Small intestine (tissue), 16 donors: ENCODE measurements around the gene PITRM1. TPM values are rescaled to one million over a fixed set of nuclear protein-coding genes. Genes with fewer than 3 reads are reported as not detected.
"Not testable (repeated sequence)": the region's sequence is repeated elsewhere in the genome, so short reads cannot be mapped to it uniquely, and the experiment has no call there.

Experiments
- DNase-seq, 2 donors: peaks; one replicate each; pipeline versions ENCODE4 v3.0.0 to v3.0.0-alpha.2; 2013
- FAIRE-seq: peaks from 2 replicates; lab custom pipeline; 2012; peaks lifted over from hg19 to GRCh38; lab: Jason Lieb, UNC
- H3K27ac ChIP-seq, 3 donors: one replicate each; pipeline ENCODE4 v1.5.1; 2013; ENCODE audit warnings: low read length in 2 of 3, mild to moderate bottlenecking in 2 of 3, control low read depth in 1 of 3, inconsistent platforms in 1 of 3, low read depth in 1 of 3, moderate library complexity in 1 of 3
- H3K27me3 ChIP-seq, 3 donors: one replicate each; pipeline ENCODE4 v1.6.1; 2013; ENCODE audit warnings: low read length in 3 of 3, inconsistent platforms in 1 of 3; ENCODE audit not compliant: control insufficient read depth in 3 of 3, insufficient read depth in 3 of 3
- H3K36me3 ChIP-seq, 3 donors: one replicate each; pipeline ENCODE4 v1.6.1; 2013; ENCODE audit warnings: low read length in 3 of 3, inconsistent platforms in 1 of 3, low read depth in 1 of 3, mild to moderate bottlenecking in 1 of 3, moderate library complexity in 1 of 3; ENCODE audit not compliant: control insufficient read depth in 3 of 3, insufficient read depth in 2 of 3
- H3K4me1 ChIP-seq, 3 donors: one replicate each; pipeline ENCODE4 v1.6.1; 2013; ENCODE audit warnings: low read length in 2 of 3, inconsistent platforms in 1 of 3, low read depth in 1 of 3, mild to moderate bottlenecking in 1 of 3, moderate library complexity in 1 of 3; ENCODE audit not compliant: control insufficient read depth in 3 of 3, insufficient read depth in 2 of 3
- H3K4me3 ChIP-seq, 3 donors: one replicate each; pipeline ENCODE4 v1.5.1; 2013; ENCODE audit warnings: low read length in 3 of 3, control low read depth in 1 of 3, inconsistent platforms in 1 of 3, low read depth in 1 of 3, mild to moderate bottlenecking in 1 of 3, moderate library complexity in 1 of 3
- H3K9me3 ChIP-seq, 2 donors: one replicate each; pipeline ENCODE4 v1.6.1; 2013; ENCODE audit warnings: low read depth in 1 of 2, low read length in 1 of 2; ENCODE audit not compliant: control insufficient read depth in 2 of 2, insufficient read depth in 1 of 2
- WGBS, 3 donors: extraction: QIAGEN DNeasy Blood & Tissue Kit; methylation state at CpG; one replicate each; pipeline ENCODE4 v1.1.7; 2013; 5-methylcytosine and 5-hydroxymethylcytosine counted together
- long read RNA-seq, 10 donors: transcript quantifications; one replicate each; lab custom pipeline, GENCODE V29; 2026
- polyA plus RNA-seq, 4 donors: library from polyadenylated mRNA; stranded (reverse) in 3 of 4; unstranded in 1 of 4; fragments of 200-250 nt in 3 of 4; fragments of 120-200 nt in 1 of 4; gene quantifications; one replicate each; pipeline versions ENCODE4 v1.2.1 to v1.2.3, GENCODE V29; 2013
- donor health status: healthy with polysubstance abuse.
- donor health status: control.
- donor health status: control.
- donor health status: Bipolar disorder and iron deficiency.
- donor health status: healthy.

PITRM1 gene, protein sequence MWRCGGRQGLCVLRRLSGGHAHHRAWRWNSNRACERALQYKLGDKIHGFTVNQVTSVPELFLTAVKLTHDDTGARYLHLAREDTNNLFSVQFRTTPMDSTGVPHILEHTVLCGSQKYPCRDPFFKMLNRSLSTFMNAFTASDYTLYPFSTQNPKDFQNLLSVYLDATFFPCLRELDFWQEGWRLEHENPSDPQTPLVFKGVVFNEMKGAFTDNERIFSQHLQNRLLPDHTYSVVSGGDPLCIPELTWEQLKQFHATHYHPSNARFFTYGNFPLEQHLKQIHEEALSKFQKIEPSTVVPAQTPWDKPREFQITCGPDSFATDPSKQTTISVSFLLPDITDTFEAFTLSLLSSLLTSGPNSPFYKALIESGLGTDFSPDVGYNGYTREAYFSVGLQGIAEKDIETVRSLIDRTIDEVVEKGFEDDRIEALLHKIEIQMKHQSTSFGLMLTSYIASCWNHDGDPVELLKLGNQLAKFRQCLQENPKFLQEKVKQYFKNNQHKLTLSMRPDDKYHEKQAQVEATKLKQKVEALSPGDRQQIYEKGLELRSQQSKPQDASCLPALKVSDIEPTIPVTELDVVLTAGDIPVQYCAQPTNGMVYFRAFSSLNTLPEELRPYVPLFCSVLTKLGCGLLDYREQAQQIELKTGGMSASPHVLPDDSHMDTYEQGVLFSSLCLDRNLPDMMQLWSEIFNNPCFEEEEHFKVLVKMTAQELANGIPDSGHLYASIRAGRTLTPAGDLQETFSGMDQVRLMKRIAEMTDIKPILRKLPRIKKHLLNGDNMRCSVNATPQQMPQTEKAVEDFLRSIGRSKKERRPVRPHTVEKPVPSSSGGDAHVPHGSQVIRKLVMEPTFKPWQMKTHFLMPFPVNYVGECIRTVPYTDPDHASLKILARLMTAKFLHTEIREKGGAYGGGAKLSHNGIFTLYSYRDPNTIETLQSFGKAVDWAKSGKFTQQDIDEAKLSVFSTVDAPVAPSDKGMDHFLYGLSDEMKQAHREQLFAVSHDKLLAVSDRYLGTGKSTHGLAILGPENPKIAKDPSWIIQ
- 10 to 100 TPM; 33.1 to 51.5 (median 46.0) TPM for polyA plus RNA-seq
- long read RNA-seq, donor 1, partial matches to known transcripts: 17 of 22 reads
- long read RNA-seq, donor 1, other reads (novel, unspliced or antisense): 0 of 22 reads
- long read RNA-seq, donor 2: 0 reads
- long read RNA-seq, donor 3, partial matches to known transcripts: 0 of 2 reads
- long read RNA-seq, donor 3, other reads (novel, unspliced or antisense): 0 of 2 reads
- long read RNA-seq, donor 4: 0 reads
- long read RNA-seq, donor 5, partial matches to known transcripts: 6 of 7 reads
- long read RNA-seq, donor 5, other reads (novel, unspliced or antisense): 0 of 7 reads
- long read RNA-seq, donor 6, partial matches to known transcripts: 0 of 2 reads
- long read RNA-seq, donor 6, other reads (novel, unspliced or antisense): 0 of 2 reads
- long read RNA-seq, donor 7: 0 reads
- long read RNA-seq, donor 8: 0 reads
- long read RNA-seq, donor 9, partial matches to known transcripts: 0 of 2 reads
- long read RNA-seq, donor 9, other reads (novel, unspliced or antisense): 0 of 2 reads
- long read RNA-seq, donor 10, partial matches to known transcripts: 6 of 8 reads
- long read RNA-seq, donor 10, other reads (novel, unspliced or antisense): 0 of 8 reads

DNA sequence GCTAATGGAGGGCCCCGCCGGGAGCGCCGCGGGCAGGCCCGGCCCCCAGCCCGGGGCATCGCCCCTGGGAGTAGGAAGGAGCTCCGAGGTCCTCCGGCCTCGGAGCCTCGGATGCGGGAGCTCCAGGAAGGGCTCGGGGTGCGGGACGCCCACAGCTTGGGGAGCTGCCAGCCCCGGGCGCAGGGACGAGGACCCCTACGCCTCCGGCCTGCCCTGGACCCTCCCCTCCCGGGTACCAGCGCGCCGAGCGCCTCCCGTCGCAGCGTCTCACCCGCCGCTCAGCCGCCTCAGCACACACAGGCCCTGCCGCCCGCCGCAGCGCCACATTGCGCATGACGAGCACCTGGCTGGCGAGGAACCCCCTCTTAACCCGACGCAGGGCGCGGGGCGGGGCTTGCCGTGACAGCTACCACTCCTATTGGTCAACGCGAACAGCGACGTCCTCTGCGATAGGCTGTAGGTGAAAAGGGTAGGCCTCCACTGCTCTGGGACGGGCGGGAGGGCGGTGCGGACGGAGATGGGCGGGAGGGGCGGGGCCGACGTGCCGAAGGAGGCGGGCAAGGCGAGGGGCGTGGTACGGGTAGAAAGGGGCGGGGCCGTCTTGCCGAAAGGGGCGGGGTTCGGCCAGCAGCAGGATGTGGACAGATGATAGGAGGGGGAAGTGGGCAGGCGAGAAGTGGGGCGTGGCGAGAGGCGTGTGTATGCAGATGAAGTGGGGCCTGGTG lies at the start of gene PITRM1:
PITRM1 (minus strand) TSS at position 337 of the 725 bp plus-strand sequence; CDS start at position 327, 10 bp downstream.
- Histone ChIP-seq H3K27me3 (no peaks in the 10 kb centered on the region), H3K9me3 (no peaks in the 10 kb centered on the region), H3K4me3 (peak within 1 kb of the TSS; percentile 66 to 68 (median 67)), H3K27ac (peak within 1 kb of the TSS; percentile 74 to 96 (median 81)), H3K36me3 (peaks cover 3 to 22% (median 5%) of the 10 kb centered on the region in 3 donors), H3K4me1 (peaks cover 0 to 5% (median 0%) of the 10 kb centered on the region in 3 donors)
- 0% methylated on average over 61 to 73 of the region's 73 CpGs for WGBS, 3 donors
- DNase-seq: peak; percentile 99
- no peak for FAIRE-seq

DNA sequence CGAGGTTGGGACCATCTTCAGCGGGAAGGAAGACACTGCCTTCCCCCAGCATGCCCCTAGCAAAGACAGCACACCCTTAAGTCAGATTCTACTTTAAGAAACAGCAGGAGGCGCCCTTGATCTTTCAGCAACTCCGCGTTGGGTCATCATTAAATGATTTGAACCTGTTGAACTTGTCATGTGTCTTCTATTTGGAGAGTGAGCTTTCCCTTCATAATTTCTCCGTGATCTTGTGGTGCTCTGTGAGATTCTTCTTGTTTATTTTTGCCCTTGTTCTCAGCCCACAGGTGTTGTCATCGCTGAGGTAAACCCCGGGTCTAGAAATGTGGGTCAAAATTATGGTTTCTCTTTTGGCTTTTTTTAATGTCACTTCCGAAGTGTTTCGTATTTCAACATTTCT lies 49.5 kb upstream of the PITRM1 start:
- no peak overlapping the region for H3K27ac ChIP-seq
- no peak for FAIRE-seq
- 65 to 75% (median 66%) methylated on average over 10 of the region's 10 CpGs for WGBS, 3 donors

DNA sequence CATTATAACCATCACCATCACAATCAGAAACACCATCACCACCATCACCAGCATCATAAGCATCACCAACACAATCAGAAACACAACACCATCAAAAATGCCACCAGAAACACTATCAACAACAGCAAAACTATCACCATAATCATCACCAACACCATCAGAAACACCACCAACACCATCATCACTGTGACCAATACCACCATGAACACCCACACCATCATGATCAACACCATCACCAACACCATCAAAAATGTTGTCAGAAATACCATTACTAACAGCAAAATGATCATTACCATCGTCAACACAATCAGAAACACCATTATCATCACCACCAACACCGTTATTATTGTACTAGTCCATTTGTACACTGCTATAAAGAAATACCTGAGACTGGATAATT lies 49.0 kb upstream of the PITRM1 start:
- not testable (repeated sequence) for FAIRE-seq, H3K9me3 ChIP-seq, H3K4me3 ChIP-seq, H3K4me1 ChIP-seq, H3K27me3 ChIP-seq, DNase-seq, H3K27ac ChIP-seq, H3K36me3 ChIP-seq
- WGBS, 3 donors: no CpG with 5 or more reads among the region's 2 CpGs

More for the DNA sequence above, 49.5 kb upstream of the PITRM1 start:
- Histone ChIP-seq H3K36me3 (no peaks in the 10 kb centered on the region), H3K4me1 (no peaks in the 10 kb centered on the region), H3K27me3 (no peaks in the 10 kb centered on the region), H3K9me3 (no peaks in the 10 kb centered on the region), H3K4me3 (no peak overlapping the region)
- peak in 1 of 2 donors; percentile 22 for DNase-seq

DNA sequence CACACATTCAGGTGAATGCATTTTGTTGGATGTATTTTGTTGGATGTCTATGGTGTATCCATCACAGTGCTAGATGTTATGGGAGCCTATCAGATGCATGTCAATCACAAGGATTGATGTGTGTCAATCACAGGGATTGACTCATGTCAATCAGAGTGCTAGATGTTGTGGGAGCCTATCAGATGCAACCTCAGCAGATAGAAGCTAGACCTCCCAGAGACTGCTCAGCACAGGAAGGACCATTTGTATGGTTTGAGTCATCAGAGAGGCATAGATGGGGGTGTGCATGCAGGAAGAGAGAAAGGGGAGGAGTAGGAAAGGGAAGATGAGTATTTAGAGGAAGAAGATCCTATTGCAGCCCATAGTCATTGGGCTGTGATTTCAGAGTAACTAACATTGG lies 48.3 kb upstream of the PITRM1 start:
- FAIRE-seq (no peak), DNase-seq (no peak)
- no peaks in the 10 kb centered on the region for H3K9me3 ChIP-seq
- no peak overlapping the region for H3K4me3 ChIP-seq
- no peaks in the 10 kb centered on the region for H3K4me1 ChIP-seq
- H3K36me3 ChIP-seq: no peaks in the 10 kb centered on the region
- H3K27me3 ChIP-seq: no peaks in the 10 kb centered on the region
- no peak overlapping the region for H3K27ac ChIP-seq

DNA sequence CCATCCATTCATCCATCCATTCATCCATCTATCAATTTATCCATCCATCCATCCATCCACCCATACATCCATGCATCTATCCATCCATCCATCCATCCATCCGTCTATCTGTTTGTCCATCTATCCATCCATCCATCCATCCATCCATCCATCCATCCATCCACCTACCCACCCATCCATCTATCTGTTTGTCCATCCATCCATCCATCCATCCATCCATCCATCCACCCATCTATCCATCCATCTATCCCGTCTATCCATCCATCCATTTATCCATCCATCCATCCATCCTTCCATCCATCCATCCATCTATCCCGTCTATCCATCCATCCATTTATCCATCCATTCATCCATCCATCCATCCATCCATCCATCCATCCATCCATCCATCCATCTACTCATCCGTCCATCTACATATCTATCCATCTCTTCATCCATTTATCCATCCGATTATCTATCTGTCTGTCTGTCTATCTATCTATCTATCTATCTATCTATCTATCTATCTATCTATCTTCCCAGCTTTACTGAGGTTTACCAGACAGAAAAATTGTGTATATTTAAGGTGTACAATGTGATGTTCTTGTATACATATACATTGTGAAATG lies 46.5 kb upstream of the PITRM1 start:
- 89 to 93% (median 92%) methylated on average over 5 of the region's 5 CpGs for WGBS, 3 donors

DNA sequence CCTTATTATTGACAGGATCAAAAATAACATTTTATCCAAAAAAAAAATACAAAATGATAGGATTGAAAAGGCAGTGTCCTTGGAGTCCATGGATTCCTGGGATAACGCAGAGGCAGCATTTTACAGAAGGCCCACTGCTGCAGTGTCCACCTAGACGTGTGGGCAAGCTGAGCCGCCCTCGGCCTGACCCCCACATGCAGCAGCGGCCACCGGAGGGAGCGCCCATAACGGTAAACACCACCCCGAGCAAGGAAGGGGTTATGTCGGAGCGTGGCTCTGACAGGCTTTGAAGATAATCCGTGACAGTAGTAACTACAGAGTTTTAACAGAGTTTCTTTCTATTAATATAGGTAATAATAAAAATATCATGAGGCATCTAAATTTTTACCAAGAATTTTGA lies 45.3 kb upstream of the PITRM1 start:
- H3K27me3 ChIP-seq: no peaks in the 10 kb centered on the region
- H3K36me3 ChIP-seq: no peaks in the 10 kb centered on the region
- FAIRE-seq: no peak
- no peak overlapping the region for H3K27ac ChIP-seq
- no peaks in the 10 kb centered on the region for H3K4me1 ChIP-seq
- DNase-seq: no peak
- H3K9me3 ChIP-seq: no peaks in the 10 kb centered on the region
- WGBS, 3 donors: 87 to 92% (median 89%) methylated on average over 12 of the region's 12 CpGs
- no peak overlapping the region for H3K4me3 ChIP-seq

More for the DNA sequence above, 46.5 kb upstream of the PITRM1 start:
- not testable (repeated sequence) for H3K27ac ChIP-seq, H3K4me1 ChIP-seq, H3K36me3 ChIP-seq, DNase-seq, H3K4me3 ChIP-seq, FAIRE-seq, H3K27me3 ChIP-seq, H3K9me3 ChIP-seq

DNA sequence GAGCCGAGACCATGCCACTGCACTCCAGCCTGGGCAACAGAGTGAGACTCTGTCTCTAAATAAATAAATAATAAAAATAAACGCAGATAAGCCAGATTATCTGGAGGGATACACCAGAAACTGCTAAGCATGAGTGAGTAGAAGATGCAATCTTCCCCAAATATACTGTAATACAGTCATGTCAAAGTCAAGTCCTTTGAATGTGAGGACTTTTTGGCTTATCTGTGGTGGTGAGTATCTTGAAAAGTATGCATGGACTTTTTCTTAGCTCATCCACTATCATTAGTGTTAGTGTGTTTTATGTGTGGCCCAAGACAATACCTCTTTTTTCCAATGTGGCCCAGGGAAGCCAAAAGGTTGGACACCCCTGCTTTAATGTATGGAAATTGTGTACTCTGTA lies 44.7 kb upstream of the PITRM1 start:
- H3K36me3 ChIP-seq: no peaks in the 10 kb centered on the region
- H3K9me3 ChIP-seq: no peaks in the 10 kb centered on the region
- no peaks in the 10 kb centered on the region for H3K27me3 ChIP-seq
- FAIRE-seq (no peak), DNase-seq (no peak)
- no peak overlapping the region for H3K4me3 ChIP-seq
- WGBS, 3 donors: 45 to 77% (median 48%) methylated on average over 2 of the region's 2 CpGs
- no peak overlapping the region for H3K27ac ChIP-seq
- H3K4me1 ChIP-seq: no peaks in the 10 kb centered on the region
